ENCODE measurements around the gene ZNF850. TPM values are rescaled to one million over a fixed set of nuclear protein-coding genes. Genes with fewer than 3 reads are reported as not detected.
"Not testable (repeated sequence)": the region's sequence is repeated elsewhere in the genome, so short reads cannot be mapped to it uniquely, and the experiment has no call there.

Gene ZNF850
- total RNA-seq, 1 donor from 2014 or later, result 5.2 TPM

DNA sequence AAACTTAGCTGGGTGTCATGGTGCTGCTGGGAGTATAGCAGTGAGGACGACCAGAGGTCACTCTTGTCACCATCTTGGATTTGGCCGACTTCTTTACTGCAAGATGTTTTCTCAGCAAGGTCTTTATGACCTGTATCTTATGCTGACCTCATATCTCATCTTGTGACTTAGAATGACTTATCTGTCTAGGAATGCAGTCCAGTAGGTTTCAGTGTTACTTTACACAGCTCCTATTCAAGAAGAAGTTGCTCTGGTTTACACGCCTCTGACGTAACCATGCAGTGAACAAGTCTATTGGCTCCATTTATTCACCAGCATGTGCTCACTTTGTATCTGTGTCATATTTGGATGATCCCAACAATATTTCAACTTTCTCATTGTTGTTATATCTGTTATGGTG lies 26.7 kb downstream of the ZNF850 start:
- TF ChIP-seq, protein P1, sequence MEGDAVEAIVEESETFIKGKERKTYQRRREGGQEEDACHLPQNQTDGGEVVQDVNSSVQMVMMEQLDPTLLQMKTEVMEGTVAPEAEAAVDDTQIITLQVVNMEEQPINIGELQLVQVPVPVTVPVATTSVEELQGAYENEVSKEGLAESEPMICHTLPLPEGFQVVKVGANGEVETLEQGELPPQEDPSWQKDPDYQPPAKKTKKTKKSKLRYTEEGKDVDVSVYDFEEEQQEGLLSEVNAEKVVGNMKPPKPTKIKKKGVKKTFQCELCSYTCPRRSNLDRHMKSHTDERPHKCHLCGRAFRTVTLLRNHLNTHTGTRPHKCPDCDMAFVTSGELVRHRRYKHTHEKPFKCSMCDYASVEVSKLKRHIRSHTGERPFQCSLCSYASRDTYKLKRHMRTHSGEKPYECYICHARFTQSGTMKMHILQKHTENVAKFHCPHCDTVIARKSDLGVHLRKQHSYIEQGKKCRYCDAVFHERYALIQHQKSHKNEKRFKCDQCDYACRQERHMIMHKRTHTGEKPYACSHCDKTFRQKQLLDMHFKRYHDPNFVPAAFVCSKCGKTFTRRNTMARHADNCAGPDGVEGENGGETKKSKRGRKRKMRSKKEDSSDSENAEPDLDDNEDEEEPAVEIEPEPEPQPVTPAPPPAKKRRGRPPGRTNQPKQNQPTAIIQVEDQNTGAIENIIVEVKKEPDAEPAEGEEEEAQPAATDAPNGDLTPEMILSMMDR (IDR thresholded peaks at IDR 0.05; ENCODE audit: borderline replicate concordance), result no peak
- no peak for DNase-seq
- intact Hi-C loops (cut with micrococcal nuclease), result no loop called here
- no peak overlapping the region for H3K4me3 ChIP-seq
- H3K4me1 ChIP-seq, result no peaks in the 10 kb centered on the region
- peaks cover 100% of the 10 kb centered on the region for H3K36me3 ChIP-seq
- H3K9me3 ChIP-seq (replicated peaks), result peaks cover 100% of the 10 kb centered on the region
- H3K27ac ChIP-seq (replicated peaks), result no peak overlapping the region
- H3K27me3 ChIP-seq (ENCODE audit: low read depth), result no peaks in the 10 kb centered on the region

DNA sequence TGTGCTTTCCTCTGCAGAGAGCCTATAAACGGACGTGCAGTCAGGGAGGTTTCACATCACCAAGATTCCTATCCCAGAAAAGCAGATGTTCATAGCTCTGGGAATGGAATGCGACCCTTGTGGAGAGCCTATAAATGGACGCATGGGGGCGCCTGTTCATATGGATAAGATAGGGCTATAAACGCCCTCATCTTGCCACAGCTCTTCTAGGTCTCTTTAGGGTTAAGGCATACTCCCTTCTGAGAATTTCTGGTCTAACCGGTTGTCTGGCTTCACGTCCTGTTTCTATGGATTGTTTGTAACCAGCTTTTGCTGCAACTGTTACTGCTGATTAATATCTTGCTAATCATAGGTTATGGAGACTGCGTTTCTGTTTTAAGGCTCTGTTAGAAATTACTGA lies 36.4 kb downstream of the ZNF850 start:
- H3K27ac ChIP-seq (replicated peaks); H3K4me1 ChIP-seq; H3K4me3 ChIP-seq; H3K27me3 ChIP-seq (ENCODE audit: low read depth); DNase-seq: not testable (repeated sequence)
- intact Hi-C loops (cut with micrococcal nuclease), result loop anchor here (10.0 kb wide), 1 partner anchor 91 kb away; no protein-coding TSS in a partner anchor
- peaks cover 100% of the 10 kb centered on the region for H3K9me3 ChIP-seq (replicated peaks)
- H3K36me3 ChIP-seq, result peaks cover 97% of the 10 kb centered on the region

DNA sequence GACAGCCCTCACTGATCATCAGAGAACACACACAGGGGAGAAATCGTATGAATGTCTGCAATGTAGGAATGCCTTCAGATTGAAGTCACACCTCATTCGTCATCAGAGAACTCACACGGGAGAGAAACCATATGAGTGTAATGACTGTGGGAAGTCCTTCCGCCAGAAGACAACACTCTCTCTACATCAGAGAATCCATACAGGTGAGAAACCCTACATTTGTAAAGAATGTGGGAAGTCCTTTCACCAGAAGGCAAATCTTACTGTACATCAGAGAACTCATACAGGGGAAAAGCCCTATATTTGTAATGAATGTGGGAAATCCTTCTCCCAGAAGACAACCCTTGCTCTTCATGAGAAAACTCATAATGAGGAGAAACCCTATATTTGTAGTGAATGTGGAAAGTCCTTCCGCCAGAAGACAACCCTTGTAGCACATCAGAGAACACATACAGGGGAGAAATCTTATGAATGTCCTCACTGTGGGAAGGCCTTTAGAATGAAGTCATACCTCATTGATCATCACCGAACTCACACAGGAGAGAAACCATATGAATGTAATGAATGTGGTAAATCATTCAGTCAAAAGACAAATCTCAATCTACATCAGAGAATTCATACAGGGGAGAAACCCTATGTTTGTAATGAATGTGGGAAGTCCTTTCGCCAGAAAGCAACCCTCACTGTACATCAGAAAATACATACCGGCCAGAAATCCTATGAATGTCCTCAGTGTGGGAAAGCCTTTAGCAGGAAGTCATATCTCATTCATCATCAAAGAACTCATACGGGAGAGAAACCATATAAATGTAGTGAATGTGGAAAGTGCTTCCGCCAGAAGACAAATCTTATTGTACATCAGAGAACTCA lies 52.7 kb downstream of the ZNF850 start:
- H3K27ac ChIP-seq (replicated peaks), result no peak overlapping the region
- intact Hi-C loops (cut with micrococcal nuclease), result no loop called here
- TF ChIP-seq, protein P1 (IDR thresholded peaks at IDR 0.05; ENCODE audit: borderline replicate concordance), result no peak
- no peak for DNase-seq
- H3K4me3 ChIP-seq, result no peak overlapping the region
- no peaks in the 10 kb centered on the region for H3K27me3 ChIP-seq (ENCODE audit: low read depth)
- peaks cover 100% of the 10 kb centered on the region for H3K36me3 ChIP-seq
- no peaks in the 10 kb centered on the region for H3K4me1 ChIP-seq
- peaks cover 100% of the 10 kb centered on the region for H3K9me3 ChIP-seq (replicated peaks)

DNA sequence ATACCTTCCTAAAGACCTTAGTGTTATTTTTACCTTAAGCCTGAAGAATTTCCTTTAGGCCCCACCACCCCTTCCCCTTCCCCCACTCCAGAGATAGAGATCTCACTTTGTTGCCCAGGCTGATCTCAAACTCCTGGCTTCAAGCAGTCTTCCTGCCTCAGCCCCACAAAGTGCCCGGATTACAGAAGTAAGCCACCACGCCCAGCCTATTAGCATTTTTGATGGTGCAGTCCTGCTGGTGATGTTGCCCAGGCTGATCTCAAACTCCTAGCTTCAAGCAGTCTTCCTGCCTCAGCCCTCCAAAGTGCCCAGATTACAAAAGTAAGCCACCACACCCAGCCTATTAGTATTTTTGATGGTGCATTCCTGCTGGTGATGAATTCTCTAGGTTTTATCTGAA lies 63.2 kb downstream of the ZNF850 start:
- no peaks in the 10 kb centered on the region for H3K27me3 ChIP-seq (ENCODE audit: low read depth)
- H3K4me1 ChIP-seq, result no peaks in the 10 kb centered on the region
- H3K36me3 ChIP-seq, result peaks cover 98% of the 10 kb centered on the region
- peaks cover 100% of the 10 kb centered on the region for H3K9me3 ChIP-seq (replicated peaks)
- H3K4me3 ChIP-seq, result no peak overlapping the region
- no peak overlapping the region for H3K27ac ChIP-seq (replicated peaks)
- no peak for DNase-seq
- intact Hi-C loops (cut with micrococcal nuclease), result no loop called here
- TF ChIP-seq, protein P1 (IDR thresholded peaks at IDR 0.05; ENCODE audit: borderline replicate concordance), result no peak

DNA sequence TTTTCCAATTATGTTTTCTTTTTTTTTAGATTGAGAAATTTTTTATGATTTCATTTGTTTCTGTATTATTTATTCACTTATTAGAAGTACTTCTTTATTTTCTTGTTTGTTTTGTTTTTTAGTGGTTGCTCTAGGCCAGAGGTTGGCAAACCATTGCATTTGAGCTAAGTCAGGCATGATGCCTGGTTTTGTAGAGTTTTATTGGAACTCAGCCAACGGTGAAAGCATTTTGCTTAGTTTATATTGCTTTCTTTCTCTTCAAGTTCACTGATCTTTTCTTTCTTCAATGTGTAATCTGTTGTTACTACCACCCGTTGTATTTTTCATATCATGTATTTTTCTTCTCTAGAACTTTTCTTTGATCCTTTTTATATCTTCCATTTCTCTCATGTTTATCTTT lies 65.5 kb downstream of the ZNF850 start:
- intact Hi-C loops (cut with micrococcal nuclease), result no loop called here
- peaks cover 88% of the 10 kb centered on the region for H3K36me3 ChIP-seq
- no peaks in the 10 kb centered on the region for H3K4me1 ChIP-seq
- TF ChIP-seq, protein P1 (IDR thresholded peaks at IDR 0.05; ENCODE audit: borderline replicate concordance), result no peak
- no peak overlapping the region for H3K27ac ChIP-seq (replicated peaks)
- no peaks in the 10 kb centered on the region for H3K27me3 ChIP-seq (ENCODE audit: low read depth)
- no peak overlapping the region for H3K4me3 ChIP-seq
- DNase-seq, result no peak
- peaks cover 97% of the 10 kb centered on the region for H3K9me3 ChIP-seq (replicated peaks)

DNA sequence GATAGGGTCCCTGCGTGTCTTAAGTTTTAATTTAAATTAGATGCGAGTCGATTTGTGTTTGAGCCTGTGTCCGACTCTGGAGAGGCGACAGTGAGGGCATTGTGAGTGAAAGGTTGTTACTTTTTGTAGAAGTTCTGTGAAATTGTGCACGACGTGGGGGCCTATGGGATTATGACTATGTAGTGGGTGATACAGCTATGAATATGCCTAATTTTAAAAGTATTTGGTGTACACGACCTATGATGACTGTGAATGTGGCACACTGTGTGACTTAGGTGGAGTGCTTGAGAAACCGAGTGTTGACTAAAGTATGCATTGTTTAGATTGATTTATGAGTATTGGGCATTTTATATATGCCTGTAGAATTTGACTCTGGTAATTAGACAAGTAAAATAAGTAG lies 84.5 kb downstream of the ZNF850 start:
- peaks cover 26% of the 10 kb centered on the region for H3K4me1 ChIP-seq
- no peaks in the 10 kb centered on the region for H3K27me3 ChIP-seq (ENCODE audit: low read depth)
- peak overlapping the region; percentile 95 for H3K4me3 ChIP-seq
- intact Hi-C loops (cut with micrococcal nuclease), result no loop called here
- H3K27ac ChIP-seq (replicated peaks), result peak overlapping the region; percentile 83
- TF ChIP-seq, protein P1 (IDR thresholded peaks at IDR 0.05; ENCODE audit: borderline replicate concordance), result no peak
- DNase-seq, result no peak
- H3K9me3 ChIP-seq (replicated peaks), result peaks cover 20% of the 10 kb centered on the region
- H3K36me3 ChIP-seq, result peaks cover 41% of the 10 kb centered on the region
